ENCODE results near the gene LRRTM2.
"Not testable (repeated sequence)": the region's sequence is repeated elsewhere in the genome, so short reads cannot be mapped to it uniquely, and the experiment has no call there.

Gene LRRTM2, protein sequence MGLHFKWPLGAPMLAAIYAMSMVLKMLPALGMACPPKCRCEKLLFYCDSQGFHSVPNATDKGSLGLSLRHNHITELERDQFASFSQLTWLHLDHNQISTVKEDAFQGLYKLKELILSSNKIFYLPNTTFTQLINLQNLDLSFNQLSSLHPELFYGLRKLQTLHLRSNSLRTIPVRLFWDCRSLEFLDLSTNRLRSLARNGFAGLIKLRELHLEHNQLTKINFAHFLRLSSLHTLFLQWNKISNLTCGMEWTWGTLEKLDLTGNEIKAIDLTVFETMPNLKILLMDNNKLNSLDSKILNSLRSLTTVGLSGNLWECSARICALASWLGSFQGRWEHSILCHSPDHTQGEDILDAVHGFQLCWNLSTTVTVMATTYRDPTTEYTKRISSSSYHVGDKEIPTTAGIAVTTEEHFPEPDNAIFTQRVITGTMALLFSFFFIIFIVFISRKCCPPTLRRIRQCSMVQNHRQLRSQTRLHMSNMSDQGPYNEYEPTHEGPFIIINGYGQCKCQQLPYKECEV

DNA sequence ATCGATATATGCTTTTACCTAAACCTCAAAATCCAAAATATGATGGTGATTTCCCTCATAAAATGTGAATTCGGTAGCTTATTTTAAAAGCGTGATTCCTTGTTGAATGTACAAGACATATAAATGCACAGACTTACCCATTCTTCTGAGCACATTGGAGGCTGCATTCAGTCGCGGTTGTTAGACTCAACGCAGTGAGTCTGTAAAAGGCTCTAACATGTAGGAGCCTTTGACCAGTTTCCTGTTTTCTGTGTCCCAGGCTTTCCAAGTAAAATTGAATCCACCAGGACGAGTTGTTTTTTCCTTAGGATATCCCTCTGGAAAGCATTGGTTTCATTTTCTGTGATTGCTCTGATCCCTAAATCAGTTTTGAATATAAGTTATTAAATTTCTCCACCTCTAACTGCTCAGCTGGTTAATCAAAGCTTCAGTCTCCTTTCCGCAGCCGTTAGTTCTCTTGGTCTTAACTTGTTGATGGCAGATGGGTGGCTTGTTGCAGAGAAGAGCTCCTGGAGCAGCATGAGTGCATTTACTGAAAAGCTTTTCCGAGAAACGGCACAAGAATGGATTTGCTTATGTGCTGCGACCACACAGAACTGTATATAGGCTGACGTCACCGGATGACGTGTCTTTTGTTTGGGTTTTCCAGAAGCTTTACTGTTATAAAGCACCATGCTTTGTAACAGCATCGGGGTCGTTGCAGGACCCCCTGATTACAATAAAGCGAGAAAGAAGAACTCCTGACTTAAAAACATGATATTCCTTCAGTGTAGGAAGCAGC is at the start of gene LRRTM2:
LRRTM2 (minus strand) TSS at position 565 of the 781 bp plus-strand sequence; CDS start at position 141, 424 bp downstream.
- no peak for DNase-seq (ENCODE audit: low spot score)

DNA sequence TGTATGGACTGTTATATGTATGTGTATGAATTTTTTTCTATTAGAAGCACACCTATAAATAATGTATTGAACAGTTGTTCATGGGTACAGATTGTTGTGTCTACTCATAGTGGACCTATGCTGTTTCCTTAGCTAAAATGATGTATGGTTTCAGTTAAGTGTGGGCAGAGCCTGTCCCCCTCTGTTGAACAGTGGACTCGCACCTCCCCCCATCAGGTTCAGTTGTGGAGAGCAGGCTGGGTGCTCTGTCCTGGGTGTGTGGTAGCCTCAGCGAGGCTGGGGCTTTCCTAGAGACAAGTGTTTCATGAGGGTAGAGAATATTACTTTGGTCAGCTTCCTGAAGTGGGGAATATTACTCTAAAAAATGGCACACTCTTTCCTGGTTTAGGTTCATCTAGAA is 47.4 kb upstream of the LRRTM2 start:
- no peak for DNase-seq (ENCODE audit: low spot score)

GRCh38 chr5:138921362-138921761 is 46.2 kb upstream of the LRRTM2 start:
- DNase-seq (ENCODE audit: low spot score) = not testable (repeated sequence)

GRCh38 chr5:138920181-138920580 is 45.0 kb upstream of the LRRTM2 start:
- no peak for DNase-seq (ENCODE audit: low spot score)

- DNase-seq (ENCODE audit: low spot score) = no peak
Measured at GRCh38 chr5:138918686-138919085, 43.6 kb upstream of the LRRTM2 start.

- DNase-seq (ENCODE audit: low spot score) = no peak
Measured at GRCh38 chr5:138914338-138914737, 39.2 kb upstream of the LRRTM2 start.

GRCh38 chr5:138913773-138914172 is 38.6 kb upstream of the LRRTM2 start:
- DNase-seq (ENCODE audit: low spot score) = no peak

- DNase-seq (ENCODE audit: low spot score) = no peak
Measured at GRCh38 chr5:138912093-138912492, 37.0 kb upstream of the LRRTM2 start.

DNA sequence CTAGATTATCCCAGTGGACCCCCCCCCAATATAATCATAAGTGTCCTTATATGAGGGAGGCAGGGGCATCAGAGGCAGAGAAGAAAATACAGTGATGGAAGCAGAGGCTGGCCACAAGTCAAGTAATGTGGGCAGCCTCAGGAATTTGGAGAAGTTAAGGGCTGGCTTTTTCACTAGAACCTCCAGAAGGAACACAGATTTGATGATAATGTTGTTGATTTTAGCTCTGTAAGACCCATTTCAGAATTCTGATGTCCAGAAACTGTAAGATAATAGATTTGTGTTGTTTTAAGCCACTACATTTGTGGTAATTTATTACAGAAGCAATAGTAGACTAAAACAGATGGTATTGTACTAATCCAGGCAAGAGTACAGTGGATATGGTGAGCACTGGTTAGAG is 36.3 kb upstream of the LRRTM2 start:
- peak; percentile 31 for DNase-seq (ENCODE audit: low spot score)

DNA sequence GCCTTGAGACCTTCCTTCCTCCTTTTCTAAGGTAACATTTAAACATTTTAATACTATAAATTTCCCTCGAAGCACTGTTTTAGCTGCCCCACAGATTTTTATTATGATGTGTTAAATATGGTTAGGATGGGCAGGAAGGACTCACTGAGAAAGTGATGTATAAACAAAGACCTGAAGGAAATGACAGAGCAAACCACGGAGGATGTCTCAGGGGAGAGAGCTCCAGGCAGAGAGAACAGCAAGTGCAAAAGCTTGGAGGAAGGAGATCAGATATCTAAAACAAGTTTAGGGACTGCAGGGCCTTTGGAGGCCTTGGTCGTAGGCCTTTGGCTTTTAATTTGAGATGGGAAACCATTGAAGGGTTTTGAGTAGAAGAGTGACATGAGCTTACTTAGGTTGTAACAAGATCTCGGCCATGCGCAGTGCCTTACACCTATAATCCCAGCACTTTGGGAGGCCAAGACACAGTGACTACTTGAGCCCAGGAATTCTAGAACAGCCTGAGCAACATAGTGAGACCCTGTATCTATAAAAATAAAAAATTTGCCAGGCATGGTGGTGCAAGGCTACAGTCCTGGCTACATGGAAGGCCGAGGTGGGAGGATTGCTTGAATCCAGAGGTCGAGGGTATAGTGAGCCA is 35.5 kb upstream of the LRRTM2 start:
- no peak for DNase-seq (ENCODE audit: low spot score)

DNA sequence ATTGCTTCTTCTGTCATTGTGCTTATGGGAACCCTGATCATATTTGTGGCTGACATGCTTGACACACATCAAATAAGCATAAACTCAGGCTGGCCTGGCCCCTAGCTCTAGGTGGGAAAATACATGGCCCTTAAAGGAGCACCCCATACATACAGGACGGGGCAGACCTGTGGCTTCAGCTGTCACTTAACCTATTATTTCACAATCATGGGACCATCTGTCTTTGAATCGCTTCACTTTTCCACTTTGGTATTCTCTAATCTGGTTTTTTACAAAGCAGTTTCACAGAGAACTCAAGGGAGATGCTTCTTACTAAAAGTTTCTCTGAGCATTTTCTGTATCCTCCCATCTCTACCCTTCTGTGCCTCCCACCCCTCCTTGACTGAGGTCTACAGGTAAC is 34.6 kb upstream of the LRRTM2 start:
- DNase-seq (ENCODE audit: low spot score) = no peak

DNA sequence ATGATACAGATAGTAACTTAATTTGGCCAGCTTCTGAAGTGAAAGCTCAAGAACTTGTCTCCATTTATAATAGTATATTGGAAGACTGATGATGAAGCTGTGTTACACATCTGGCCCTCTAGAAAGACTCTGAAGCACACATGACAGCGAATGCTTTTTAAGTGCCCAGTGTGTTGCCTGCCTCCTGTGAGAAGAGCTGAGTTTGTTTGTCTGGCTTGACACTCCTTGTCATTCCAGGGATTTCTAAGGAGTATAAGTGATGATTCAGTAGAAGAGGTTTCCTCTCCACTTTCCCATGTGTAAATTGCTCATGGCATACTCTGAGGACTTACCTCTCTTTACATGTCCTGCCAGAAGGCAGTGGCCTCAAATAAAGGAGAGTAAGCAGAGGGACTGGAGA is 30.4 kb upstream of the LRRTM2 start:
- DNase-seq (ENCODE audit: low spot score) = peak; percentile 36

- DNase-seq (ENCODE audit: low spot score) = no peak
Measured at GRCh38 chr5:138903130-138903775, 28.1 kb upstream of the LRRTM2 start.

- DNase-seq (ENCODE audit: low spot score) = no peak
Measured at GRCh38 chr5:138901716-138902115, 26.6 kb upstream of the LRRTM2 start.

DNA sequence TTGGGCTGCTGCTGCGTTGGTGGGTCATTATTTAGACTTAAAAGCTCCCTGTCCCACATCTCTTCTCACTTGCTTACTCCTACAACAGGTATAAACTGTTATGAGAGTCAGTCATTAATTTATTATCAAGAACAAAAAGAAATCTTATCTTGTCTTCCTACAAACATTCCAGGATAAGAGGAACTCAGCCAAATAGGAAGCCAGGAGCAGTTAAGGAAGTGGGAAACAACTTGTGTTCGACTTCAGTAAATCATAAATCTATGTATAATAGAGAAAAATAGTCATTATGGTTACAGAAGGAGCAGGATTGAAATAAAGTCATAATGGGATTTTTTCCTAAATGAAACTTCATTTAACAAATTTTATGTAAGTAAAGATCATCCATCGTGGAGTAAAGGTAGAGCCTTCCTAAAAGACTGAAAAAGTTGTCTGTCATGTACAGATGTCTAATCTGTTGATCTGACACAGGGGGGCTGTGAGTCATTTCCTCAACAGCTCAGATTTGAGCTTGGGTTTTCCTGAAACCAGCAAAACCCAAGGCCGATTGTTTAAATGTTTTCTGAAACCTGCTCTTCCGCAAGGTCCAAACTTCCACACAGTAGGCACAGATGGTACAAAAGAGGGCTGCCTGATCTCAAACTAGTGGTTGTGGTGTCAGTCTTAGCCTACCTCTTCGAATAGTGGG is 25.3 kb upstream of the LRRTM2 start:
- peak; percentile 34 for DNase-seq (ENCODE audit: low spot score)

DNA sequence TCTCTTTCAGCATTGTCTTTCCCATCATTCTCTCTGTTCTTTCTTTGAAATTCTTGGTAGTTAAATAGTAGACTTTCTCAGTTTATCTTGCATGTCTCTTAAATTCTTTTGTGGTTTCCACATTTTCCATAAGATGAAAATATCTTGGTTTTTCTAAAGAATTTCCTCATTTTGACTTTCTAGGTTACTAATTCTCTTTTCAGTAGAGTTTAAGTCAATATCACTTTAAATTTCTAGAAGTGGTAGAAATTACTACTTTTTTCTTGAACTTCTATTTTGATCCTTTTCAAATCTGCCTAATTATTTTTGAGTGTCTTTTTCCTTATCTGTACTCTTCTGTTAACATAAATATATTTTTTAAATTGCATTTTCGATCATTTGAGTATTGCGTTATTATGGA is 23.6 kb upstream of the LRRTM2 start:
- no peak for DNase-seq (ENCODE audit: low spot score)

DNA sequence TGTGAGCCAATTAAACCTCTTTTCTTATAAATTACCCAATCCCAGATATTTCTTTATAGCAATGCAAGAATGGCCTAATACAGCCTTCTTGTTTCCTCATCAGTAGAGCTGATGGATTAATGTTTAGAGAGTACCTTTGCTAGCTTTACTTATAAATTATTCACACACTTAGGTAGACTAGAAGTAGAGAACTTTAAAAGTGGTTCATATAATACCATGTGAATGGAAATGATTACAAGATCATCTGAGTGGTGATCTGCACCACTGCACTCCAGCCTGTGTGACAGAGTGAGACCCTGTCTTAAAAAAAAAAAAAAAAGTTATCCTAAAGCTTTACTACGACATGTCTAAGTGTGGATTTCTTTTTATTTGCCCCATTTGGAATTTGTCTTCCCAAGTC is 23.2 kb upstream of the LRRTM2 start:
- no peak for DNase-seq (ENCODE audit: low spot score)

GRCh38 chr5:138895918-138896317 is 20.8 kb upstream of the LRRTM2 start:
- no peak for DNase-seq (ENCODE audit: low spot score)

- no peak for DNase-seq (ENCODE audit: low spot score)
Measured at GRCh38 chr5:138890644-138891043, 15.5 kb upstream of the LRRTM2 start.

DNA sequence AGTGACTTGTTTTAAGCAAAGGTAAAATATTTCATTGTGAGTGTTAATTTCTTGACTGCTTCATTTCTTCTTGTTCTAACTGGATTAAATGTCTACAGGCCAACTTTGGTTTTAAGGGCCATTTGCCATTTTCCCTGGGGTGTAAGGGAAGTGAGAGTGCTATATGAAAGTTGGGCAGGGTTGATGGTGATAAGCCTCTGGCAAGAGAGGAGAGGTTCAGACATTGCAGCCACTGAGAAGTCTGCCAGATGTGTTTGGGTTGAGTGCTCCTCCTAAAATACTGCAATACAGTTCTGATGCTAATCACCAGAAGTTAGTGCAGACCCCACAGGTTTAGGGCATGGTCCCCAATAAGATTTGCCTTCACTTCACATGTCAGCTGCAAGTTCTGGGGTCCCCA is 14.9 kb upstream of the LRRTM2 start:
- no peak for DNase-seq (ENCODE audit: low spot score)

- no peak for DNase-seq (ENCODE audit: low spot score)
Measured at GRCh38 chr5:138884554-138884953, 9.4 kb upstream of the LRRTM2 start.

- DNase-seq (ENCODE audit: low spot score) = no peak
Measured at GRCh38 chr5:138884094-138884493, 9.0 kb upstream of the LRRTM2 start.

Data from hepatic stellate cell (primary cell).